Measurements from ENCODE around the gene FXYD2. TPM values are rescaled to one million over a fixed set of nuclear protein-coding genes. Genes with fewer than 3 reads are reported as not detected.

Gene FXYD2
- total RNA-seq, 1 donor from 2014 or later: 1.1 TPM

DNA sequence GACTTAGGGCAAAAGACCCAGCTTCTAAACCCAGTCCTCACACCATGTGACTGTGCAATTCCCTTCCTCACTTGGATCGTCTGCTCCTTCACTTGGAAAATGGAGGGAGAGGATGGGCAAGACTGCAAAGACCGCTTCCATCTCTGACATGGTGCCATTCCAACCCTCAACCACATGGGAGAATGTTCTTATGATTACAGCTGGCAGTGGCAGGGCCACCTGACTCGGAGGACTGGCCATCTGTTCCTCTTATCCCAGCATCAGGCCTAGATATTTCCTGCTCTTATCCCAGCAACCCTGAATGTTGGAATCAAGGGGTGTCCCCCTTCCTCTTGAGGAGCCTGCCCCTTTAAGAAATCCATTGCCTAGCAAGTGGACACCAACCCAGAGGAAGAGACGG, 42.9 kb downstream of the FXYD2 start:
- intact Hi-C loops (cut with micrococcal nuclease): no loop called here
- Mint-ChIP-seq H3K27me3 (peaks cover 15% of the 10 kb centered on the region), H3K4me1 (no peaks in the 10 kb centered on the region), H3K36me3 (ENCODE audit: low read depth) (no peaks in the 10 kb centered on the region), H3K4me3 (no peak overlapping the region), H3K27ac (no peak overlapping the region), H3K9me3 (no peaks in the 10 kb centered on the region)
- DNase-seq: no peak

DNA sequence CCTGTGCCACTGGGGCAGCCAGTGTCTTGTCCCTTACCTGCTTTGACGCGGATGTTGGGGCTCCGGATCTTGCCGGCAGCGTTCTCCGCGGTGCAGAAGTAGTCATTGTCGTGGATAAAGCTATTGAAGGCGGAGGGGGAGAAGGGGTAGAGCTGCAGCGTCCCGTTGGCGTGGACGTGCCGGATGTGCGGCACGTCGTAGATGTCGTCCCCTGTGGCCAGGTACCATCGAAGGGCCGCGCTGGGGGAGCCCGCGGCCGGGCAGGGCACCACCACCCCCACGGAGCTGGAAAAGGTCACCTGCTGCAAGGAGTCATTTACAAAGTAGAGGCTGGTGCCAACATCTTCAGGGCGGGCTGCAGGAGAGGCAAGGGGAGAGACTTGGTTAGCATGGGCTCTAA, 44.1 kb downstream of the FXYD2 start:
- DNase-seq: no peak
- Mint-ChIP-seq H3K27ac (no peak overlapping the region), H3K4me3 (no peak overlapping the region), H3K4me1 (no peaks in the 10 kb centered on the region), H3K9me3 (no peaks in the 10 kb centered on the region), H3K27me3 (peaks cover 15% of the 10 kb centered on the region), H3K36me3 (ENCODE audit: low read depth) (no peaks in the 10 kb centered on the region)
- intact Hi-C loops (cut with micrococcal nuclease): no loop called here

DNA sequence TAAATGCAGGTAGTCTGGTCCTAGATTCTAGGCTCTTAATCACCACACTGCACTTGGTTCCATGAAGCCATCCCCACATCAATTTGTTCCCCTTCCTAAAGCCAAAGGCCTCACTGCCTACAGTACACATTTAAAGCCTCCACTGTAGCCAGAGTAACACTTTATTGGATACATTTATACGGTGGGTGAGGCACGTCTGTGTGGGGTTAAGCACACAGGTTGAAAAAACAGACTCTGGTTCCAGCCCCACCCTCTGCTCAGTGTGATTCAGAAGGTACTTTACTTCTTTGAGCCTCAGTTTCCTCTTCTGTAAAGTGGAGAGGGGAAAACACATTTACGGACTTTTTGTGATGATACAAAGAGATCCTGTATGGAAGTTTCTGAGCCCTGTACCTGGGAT, 50.0 kb downstream of the FXYD2 start:
- Mint-ChIP-seq H3K36me3 (ENCODE audit: low read depth) (no peaks in the 10 kb centered on the region), H3K9me3 (no peaks in the 10 kb centered on the region), H3K4me1 (no peaks in the 10 kb centered on the region), H3K4me3 (no peak overlapping the region), H3K27me3 (peaks cover 4% of the 10 kb centered on the region), H3K27ac (no peak overlapping the region)
- intact Hi-C loops (cut with micrococcal nuclease): no loop called here
- DNase-seq: no peak

GRCh38 chr11:117772360-117772759, 52.2 kb downstream of the FXYD2 start:
- no peaks in the 10 kb centered on the region for H3K4me1 Mint-ChIP-seq

DNA sequence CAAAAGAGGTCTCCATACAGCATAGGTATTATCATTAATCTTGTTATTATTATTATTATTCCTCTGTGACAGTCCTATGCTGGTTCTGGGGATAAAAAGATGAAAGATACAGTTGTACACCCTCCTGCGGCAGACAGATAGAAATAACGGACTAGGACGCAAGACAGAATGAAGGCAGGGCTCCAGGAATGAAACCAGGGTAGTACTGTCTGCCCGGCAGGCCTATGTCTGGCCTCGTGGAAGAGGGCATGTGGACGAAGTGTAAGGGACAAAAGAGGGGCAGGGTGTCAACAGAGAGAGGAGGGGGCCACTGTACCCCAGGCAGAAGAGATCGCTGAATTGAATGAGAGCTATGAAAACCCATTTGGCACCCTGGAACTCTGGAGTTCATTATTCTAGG, 52.7 kb downstream of the FXYD2 start:
- Mint-ChIP-seq H3K27me3 (peaks cover 1% of the 10 kb centered on the region), H3K4me3 (no peak overlapping the region), H3K36me3 (ENCODE audit: low read depth) (no peaks in the 10 kb centered on the region), H3K27ac (no peak overlapping the region), H3K9me3 (no peaks in the 10 kb centered on the region), H3K4me1 (no peaks in the 10 kb centered on the region)
- DNase-seq: no peak
- intact Hi-C loops (cut with micrococcal nuclease): no loop called here

More at GRCh38 chr11:117772360-117772759, 52.2 kb downstream of the FXYD2 start:
- H3K36me3 Mint-ChIP-seq (ENCODE audit: low read depth): no peaks in the 10 kb centered on the region
- H3K9me3 Mint-ChIP-seq: no peaks in the 10 kb centered on the region
- H3K27me3 Mint-ChIP-seq: peaks cover 1% of the 10 kb centered on the region
- H3K27ac Mint-ChIP-seq: no peak overlapping the region
- intact Hi-C loops (cut with micrococcal nuclease): no loop called here
- H3K4me3 Mint-ChIP-seq: no peak overlapping the region
- DNase-seq: no peak

- Mint-ChIP-seq H3K27me3 (peaks cover 1% of the 10 kb centered on the region), H3K36me3 (ENCODE audit: low read depth) (no peaks in the 10 kb centered on the region), H3K27ac (no peak overlapping the region), H3K4me1 (no peaks in the 10 kb centered on the region), H3K4me3 (no peak overlapping the region), H3K9me3 (no peaks in the 10 kb centered on the region)
- no peak for DNase-seq
- intact Hi-C loops (cut with micrococcal nuclease): no loop called here
These were observed 53.3 kb downstream of the FXYD2 start for GRCh38 chr11:117771197-117771596.

DNA sequence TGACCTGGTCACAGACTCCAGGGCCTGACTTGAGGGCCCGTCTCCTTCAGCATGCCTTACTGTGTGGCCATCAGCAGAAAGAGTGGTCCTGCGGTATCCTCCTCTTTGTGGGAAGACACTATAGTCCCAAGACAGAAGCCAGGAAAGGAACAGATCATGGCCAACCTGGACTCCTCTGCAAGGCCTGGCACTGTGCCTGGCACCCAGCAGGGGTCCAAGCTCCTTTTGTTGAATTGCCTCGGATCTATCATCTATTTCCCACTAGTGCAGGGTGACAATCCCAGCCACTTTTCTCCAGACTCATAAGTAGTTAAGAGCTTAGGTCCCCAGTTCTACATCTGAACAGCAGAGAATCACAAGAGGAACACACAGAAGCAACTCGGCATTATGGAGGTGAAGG, 54.5 kb downstream of the FXYD2 start:
- H3K36me3 Mint-ChIP-seq (ENCODE audit: low read depth): no peaks in the 10 kb centered on the region
- H3K9me3 Mint-ChIP-seq: no peaks in the 10 kb centered on the region
- no peak for DNase-seq
- no peak overlapping the region for H3K27ac Mint-ChIP-seq
- H3K4me1 Mint-ChIP-seq: no peaks in the 10 kb centered on the region
- H3K4me3 Mint-ChIP-seq: no peak overlapping the region
- intact Hi-C loops (cut with micrococcal nuclease): no loop called here
- peaks cover 1% of the 10 kb centered on the region for H3K27me3 Mint-ChIP-seq

Other genes starting within 250 kb of the FXYD2 start
- 0.02 TPM in 1 of 2 replicates, not detected in the other for gene DSCAML1, start 27.5 kb downstream of the FXYD2 start, total RNA-seq
- gene FXYD6, start 51.9 kb upstream of the FXYD2 start, total RNA-seq: not detected in 2 replicates
- gene TMPRSS13, start 104.7 kb upstream of the FXYD2 start, total RNA-seq: 1.2 and 1.5 TPM in 2 replicates
- 86.6 and 89.9 TPM in 2 replicates for gene IL10RA, start 161.7 kb upstream of the FXYD2 start, total RNA-seq